AG08395 (cell line): ENCODE data around the gene NUCB1.
"Not testable (repeated sequence)": the region's sequence is repeated elsewhere in the genome, so short reads cannot be mapped to it uniquely, and the experiment has no call there.

Experiments
- DNase-seq: peaks from one replicate; pipeline ENCODE4 v3.0.0; 2012; ENCODE audit warnings: mixed read lengths, low spot score

NUCB1 gene

DNA sequence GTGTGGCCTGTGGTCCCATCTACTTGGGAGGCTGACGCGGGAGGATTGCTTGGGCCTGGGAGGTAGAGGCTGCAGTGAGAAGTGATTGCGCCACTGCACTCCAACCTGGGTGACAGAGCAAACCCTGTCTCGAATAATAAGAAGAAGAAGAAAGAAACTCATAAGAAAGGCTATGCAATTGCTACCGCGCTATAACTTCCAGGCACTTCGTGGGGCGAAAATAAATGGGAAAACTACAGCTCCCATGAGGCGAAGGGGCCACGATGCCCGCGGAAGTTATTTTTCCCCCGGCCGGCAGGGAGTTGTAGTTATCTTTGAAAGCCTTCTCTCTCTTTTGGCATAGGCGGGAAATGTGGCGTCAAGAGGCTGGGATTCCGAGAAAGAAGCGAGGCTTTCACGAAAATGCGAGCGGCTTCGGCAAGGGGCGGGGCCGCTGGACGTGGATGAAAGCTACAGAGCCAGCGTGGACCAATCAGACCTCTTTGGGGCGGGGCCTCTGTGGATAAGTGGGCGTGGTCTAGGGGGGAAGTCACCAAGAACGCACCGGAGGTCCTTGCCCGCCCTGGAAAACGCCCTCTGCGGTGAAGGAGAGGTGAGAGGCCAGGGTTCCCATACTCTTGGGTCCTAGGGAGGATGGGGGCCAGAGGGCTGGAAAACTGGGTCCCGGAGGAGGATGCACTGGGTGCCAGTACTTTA lies at the start of gene NUCB1:
Gene NUCB1, plus strand, starts transcription at position 532 of the 696 bp plus-strand sequence. CDS start 485 bp downstream, outside the sequence.
- DNase-seq, result peak; percentile 100

DNA sequence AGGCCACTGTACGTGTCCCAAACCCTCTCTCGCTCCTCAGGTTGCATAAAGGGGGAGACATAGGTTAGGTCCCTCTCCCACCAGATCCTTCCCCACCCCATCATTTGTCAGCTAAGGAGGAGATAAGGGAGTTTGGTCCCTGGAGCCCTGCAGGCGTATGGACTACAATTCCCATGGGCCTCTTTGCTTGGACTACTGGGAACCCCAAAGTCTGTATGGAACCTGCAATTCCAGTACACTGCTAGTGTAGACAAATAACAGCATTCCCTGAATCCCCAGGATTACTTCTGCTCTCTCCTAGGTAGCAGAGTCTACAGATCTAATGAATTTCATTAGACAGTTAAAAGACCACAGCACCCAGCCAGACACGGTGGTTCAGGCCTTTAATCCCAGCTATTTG lies 47.8 kb upstream of the NUCB1 start:
- no peak for DNase-seq

DNA sequence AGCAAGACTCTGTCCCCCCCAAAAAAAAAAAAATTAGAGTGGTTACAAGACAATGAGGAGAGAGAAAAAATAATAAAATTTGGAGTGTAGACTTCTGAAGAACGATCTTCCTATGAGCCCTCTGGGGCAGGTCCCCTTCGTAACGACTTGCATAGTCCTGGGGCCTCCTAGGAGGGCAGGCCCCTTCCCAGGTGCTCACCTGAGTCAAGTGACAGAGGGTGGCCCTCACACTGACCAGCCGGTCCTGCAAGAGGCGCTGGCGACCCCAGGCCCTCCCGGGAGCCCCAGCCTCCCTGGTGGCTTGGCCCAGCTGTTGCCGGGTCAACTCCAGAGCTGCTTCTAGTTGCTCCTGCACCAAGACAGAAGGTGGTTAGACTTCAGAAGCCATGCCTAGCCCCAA lies 46.6 kb upstream of the NUCB1 start:
- DNase-seq, result no peak

DNA sequence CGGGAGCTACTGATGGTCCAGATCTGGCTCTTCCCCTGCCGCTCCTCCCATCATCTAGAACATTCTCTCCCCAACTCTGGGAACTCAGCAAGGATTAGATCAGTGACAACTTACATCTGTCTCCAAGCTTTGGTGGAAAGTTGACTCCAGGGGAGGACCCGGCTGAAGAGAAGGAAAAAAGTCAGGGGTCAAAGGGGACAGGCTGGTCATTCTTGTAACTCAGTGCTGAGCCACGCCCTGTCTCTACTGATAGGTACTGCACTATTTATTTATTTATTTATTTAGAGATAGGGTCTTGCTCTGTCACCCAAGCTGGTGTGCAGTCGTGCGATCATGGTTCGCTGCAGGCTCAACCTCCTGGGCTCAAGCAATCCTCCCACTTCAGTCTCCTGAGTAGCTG lies 46.0 kb upstream of the NUCB1 start:
- no peak for DNase-seq

DNA sequence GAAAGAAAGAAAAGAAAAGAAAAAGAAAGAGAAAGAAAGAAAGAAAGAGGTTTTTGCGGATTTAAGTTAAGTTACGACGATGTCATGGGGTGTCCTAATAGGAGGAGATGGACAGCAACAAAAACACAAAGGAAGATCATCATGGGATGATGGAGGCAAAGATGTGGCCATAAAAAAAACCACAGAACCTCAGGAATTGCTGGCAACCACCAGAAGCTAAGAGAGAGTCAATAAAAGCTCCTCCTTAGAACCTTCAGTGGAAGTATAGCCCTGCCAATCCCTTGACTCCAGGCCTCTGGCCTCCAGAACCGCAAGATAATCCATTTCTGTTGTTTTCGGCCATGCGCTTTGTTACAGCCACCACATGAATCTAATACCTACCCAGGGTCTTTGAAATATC lies 43.2 kb upstream of the NUCB1 start:
- DNase-seq, result peak; percentile 51

DNA sequence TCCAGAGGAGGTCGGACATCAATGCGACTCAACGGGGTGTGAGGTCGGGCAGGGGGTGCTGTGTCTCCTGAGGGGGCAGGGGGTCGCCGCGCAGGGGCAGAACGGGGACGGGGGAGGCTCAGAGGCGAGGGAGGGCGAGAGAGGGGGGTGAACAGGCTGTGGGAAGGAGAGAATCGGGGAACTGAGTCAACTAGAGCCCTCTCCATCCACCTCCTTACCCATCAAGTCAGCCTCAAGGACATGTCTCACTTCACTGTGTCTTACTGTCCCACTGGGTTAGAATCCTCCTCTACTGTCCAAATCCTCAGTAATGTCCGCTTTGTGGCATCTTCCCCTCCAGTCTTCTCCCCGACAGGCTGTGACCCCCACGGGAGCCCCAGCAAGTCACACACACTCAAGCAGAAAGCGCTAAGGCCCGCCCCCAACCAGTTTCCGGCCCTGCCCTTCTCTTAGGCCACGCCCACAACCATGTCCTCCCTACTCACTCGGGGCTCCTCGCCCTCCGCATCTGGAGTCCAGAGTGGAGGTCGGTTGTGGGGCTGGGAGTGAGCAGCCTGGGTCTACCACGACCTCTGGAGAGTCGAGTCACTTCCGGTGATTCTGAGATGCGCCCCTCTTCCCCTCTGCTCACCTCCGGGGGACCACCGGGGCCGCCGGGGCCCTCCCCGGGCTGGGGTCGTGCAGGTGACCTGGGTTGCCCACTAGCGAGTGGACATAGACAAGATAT lies 41.0 kb upstream of the NUCB1 start:
- DNase-seq, result no peak

DNA sequence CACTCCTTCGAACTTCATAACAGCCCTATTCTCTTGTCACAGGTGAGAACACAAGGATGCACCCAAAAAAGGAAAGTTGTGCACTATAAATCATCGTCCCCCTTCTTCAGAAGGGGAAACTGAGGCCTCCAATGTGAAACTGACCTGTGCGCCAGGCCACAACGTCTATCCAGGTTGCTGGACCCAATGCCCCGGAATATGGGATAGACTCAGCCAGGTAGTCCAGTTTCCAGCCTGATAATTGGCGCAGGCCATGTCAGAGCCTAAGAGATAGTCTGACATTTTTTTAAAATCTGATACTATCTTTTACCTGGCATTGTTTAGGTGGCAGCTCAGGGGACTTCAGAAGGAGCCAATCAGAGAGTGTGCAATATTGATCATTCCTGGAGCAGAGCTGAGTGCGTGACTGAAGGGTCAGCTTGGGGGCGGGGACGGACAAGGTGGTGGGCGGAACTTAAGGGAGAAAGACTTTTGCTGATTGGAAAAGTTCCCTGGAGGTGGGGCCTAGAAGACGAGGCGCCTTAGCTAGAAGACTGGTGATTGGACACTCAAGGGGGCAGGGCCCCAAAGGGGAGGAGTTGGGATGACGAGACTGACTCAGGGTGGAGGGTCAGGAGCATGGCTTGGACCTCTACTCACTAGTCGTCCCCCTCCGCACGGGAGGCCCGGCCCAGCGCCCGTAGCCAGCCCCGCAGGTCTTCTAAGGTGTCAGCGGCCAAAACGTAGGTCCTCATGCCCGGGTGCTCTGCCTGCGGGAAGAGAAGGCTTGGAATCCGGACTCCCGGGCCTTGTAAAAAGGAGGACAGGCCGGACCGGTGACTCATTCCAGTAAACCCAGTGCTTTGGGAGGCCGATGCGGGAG lies 40.2 kb upstream of the NUCB1 start:
- DNase-seq, result no peak

DNA sequence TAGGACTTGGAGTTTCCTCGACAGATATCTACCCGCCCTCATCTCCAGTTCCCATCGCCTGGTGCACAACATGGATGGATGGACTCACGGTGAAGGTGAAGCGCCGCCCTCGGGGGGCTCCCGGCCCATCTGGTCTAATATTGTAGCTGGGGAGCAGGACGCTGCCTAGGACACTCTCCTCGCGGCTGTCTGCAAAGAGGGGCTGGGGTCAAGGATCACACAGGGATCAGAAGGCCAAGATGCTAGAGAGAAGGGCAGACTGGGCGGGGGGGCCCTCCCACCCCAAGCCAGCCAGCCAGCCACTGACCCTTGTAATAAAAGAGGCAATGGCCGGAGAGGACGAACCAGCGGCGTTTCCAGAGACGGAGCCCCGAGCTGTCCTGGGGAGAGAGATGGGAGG lies 38.8 kb upstream of the NUCB1 start:
- DNase-seq, result no peak

DNA sequence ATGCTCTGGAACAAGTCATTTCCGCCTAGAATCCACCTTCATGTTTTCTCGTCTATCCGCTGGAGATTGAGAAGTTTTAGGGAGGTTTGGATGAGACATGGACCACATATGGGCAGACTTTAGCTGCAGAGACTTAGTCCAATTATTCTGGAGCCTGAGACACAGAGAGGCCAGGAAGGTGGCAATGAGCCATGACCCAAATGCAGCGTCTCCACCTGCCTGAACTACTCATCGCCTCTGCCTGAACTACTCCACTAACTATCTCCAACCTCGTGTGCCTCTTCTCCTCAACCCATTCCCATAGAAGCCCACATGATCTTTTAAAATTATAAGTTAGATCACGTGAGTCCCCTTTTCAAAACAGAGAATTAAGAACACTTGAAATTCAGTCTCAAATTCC lies 37.3 kb upstream of the NUCB1 start:
- no peak for DNase-seq

DNA sequence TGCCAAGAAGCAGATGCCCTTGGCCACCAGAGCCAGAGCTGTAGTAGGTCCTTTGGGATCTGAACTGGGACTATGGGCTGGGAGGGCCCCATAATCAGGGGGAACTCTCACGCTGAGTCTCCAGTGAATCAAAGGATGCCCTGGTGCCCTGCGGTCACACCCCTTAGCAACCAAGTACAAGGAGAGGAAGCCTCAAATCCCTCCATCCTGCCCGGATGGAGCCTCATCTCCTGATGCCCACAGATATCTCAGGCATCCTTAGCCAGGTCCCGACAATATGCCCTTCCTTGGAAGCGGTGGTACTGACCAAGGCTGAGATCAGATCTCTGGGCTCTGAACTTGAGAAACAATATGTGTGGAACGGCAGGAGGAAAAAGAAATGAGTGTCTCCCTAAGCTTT lies 33.4 kb upstream of the NUCB1 start:
- DNase-seq, result no peak

DNA sequence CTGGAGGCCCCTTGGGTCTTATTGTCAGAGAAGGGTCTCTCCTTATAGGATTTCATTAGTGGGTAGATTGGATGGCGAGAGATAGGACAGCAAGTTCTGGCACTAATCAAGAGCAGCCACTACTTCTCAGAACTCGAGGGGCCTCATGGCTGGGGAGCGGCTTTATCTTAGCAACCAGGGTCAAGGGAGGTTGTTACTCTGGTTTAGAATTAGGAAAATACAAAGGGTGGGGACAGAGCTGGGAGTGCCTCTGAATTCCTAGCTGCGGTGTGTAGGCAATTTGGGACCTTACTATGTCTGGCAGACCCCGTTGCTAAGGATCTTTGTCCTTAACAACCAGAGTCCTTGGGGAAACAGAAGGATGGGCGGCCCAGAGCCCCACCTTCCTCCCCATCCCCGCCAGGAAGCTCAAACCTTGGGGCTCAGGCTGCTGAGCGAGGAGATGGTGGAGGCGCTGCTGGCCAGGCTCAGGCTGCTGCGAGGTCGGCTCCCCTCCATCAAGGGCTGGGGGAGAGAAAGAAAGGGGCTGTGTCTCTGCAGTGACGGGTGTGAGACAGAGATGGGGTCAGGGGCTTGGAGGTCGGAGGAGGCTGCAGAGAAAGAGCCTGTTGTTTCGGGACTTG lies 32.9 kb upstream of the NUCB1 start:
- no peak for DNase-seq

DNA sequence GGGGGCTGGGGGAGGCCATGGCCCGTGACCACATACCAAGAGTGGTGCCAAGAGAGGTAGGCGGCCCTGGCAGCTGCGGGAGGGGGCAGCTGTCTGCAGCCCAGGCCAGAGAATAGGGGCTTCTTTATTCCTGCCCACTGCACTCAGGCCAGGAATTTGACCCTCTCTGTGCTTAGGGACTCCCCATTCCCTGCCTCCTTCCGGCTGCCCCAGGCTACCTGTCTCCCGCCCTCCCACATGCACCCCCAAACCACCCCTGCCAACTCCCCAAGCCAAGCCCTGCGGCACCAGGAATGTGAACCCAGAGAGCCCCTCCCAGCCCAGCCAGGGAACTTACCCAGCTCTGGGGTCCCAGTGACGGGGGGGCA lies 32.4 kb upstream of the NUCB1 start:
- DNase-seq, result no peak

DNA sequence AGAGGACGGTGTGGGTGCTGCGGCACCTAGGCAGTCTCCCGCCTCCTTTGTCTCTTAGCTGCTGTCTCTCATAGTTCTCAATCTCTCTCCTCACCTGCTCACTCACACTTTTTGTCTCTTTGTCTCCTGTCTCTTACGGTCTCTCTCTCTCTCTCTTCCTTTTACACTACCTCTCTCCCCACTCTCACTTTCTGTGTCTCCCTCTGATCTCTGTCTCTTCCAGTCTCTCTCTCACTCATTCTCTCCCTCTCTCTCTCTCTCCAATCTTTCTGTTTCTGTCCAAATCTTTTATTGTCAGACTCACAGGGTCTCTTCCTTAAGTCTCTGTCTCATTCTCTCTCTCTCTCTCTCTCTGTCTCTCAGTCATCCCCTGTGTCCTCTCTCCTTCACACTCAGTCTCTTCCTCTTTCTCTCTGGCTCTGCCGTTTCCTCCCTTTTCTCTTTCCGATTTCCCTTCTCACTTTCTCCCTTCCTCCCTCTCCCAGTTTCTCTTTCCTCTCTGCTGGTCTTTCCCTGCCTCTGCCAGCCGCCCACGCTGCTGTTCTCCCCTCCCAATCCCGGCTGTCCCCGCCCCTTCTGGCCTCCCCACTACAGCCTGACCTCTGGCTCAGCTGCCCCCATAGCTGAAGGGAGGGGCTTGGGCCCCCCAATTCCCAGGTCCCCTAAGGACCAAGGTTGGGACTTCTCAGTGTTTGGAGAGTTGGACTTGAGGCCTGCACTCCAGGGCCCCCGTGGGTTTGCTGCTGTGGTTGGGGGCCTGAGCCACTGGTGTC lies 31.8 kb upstream of the NUCB1 start, which contains the start of gene PLEKHA4:
Gene PLEKHA4, minus strand, starts transcription at position 504 of the 773 bp plus-strand sequence. CDS start 997 bp downstream, outside the sequence.
- peak; percentile 69 for DNase-seq

DNA sequence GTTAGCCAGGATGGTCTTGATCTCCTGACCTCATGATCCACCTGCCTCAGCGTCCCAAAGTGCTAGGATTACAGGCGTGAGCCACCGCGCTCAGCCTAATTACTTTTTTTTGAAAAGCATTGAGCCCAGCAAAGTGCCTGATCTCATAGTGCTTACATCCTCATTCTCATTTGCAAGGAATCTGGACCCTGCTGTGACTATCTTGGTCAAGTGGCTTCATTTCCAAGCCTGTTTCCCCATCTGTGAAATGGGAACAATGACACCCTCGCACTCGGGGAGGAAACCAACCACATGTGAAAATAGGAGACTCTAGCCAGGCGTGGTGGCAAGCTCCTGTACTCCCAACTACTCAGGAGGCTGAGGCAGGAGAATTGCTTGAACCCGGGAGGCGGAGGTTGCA lies 30.1 kb upstream of the NUCB1 start:
- DNase-seq, result no peak

DNA sequence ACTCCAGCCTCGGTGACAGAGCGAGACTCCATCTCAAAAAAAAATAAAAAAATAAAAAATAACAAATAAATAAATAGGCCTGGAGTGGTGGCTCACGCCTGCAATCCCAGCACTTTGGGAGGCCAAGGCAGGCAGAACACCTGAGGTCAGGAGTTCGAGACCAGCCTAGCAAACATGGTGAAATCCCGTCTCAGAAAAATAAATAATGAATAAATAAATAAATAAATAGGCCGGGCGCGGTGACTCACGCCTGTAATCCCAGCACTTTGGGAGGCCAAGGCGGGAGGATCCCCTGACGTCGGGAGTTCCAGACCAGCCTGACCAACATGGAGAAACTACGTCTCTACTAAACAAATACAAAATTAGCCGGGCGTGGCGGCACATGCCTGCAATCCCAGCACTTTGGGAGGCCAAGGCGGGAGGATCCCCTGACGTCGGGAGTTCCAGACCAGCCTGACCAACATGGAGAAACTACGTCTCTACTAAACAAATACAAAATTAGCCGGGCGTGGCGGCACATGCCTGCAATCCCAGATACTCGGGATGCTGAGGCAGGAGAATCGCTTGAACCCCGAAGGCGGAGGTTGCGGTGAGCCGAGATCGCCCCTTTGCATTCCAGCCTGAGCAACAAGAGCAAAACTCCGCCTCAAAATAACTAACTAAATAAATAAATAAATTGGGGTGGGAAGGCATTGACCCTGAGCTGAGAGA lies 28.5 kb upstream of the NUCB1 start:
- not testable (repeated sequence) for DNase-seq

DNA sequence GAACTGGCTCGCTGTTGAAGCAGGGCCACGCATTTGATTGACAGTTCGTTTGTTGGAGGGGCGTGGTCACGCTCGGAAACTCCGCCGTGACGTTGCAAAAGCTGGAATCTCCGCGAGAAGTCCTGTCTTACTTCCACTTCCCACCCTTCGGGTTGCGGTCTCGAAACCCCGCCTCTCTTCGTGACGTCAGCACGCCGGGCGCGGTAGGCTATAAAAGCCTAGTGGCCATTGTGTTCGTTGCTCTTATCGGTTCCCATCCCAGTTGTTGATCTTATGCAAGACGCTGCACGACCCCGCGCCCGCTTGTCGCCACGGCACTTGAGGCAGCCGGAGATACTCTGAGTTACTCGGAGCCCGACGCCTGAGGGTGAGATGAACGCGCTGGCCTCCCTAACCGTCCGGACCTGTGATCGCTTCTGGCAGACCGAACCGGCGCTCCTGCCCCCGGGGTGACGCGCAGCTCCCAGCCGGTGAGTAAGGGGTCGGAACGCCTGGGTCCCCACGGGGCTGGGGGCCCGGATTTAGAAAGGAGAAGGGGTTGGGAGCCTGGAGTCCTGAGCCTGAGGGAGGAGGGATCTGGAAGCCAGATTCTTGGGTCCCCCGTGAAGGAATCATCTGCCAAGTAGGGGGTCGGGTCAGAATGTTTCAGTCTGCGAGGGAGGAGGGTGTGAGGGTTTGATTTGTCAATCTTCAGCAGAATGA lies 27.8 kb upstream of the NUCB1 start, which contains the start of gene PPP1R15A:
Gene PPP1R15A, plus strand, starts transcription at position 240 of the 702 bp plus-strand sequence. CDS start 813 bp downstream, outside the sequence.
- DNase-seq, result peak; percentile 97

DNA sequence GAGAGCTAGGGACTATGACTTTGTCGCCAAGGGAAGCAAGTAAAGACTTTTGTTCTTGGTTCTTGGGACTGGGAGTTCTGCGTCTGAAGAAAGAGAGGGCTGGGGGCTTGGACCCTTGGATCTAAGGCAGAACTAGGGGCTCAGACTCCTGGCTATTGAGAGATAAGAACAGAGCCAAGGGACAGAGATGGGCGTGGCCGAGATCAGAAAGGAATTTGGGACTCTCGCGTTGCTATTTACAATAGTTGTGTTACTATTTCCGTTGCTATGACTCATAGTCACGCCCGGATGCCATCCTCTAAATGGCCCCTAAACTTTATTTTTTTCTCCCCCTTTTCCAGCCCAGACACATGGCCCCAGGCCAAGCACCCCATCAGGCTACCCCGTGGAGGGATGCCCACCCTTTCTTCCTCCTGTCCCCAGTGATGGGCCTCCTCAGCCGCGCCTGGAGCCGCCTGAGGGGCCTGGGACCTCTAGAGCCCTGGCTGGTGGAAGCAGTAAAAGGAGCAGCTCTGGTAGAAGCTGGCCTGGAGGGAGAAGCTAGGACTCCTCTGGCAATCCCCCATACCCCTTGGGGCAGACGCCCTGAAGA lies 27.1 kb upstream of the NUCB1 start:
- DNase-seq, result peak; percentile 88

DNA sequence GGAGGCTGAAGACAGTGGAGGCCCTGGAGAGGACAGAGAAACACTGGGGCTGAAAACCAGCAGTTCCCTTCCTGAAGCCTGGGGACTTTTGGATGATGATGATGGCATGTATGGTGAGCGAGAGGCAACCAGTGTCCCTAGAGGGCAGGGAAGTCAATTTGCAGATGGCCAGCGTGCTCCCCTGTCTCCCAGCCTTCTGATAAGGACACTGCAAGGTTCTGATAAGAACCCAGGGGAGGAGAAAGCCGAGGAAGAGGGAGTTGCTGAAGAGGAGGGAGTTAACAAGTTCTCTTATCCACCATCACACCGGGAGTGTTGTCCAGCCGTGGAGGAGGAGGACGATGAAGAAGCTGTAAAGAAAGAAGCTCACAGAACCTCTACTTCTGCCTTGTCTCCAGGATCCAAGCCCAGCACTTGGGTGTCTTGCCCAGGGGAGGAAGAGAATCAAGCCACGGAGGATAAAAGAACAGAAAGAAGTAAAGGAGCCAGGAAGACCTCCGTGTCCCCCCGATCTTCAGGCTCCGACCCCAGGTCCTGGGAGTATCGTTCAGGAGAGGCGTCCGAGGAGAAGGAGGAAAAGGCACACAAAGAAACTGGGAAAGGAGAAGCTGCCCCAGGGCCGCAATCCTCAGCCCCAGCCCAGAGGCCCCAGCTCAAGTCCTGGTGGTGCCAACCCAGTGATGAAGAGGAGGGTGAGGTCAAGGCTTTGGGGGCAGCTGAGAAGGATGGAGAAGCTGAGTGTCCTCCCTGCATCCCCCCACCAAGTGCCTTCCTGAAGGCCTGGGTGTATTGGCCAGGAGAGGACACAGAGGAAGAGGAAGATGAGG lies 26.4 kb upstream of the NUCB1 start:
- DNase-seq, result no peak
